Activated CD4-positive, CD25-positive, alpha-beta regulatory T cell treated with anti-CD3 and anti-CD28 coated beads, Interleukin-2, amount 50 U/mL, for 16 hours (primary cell): ENCODE results near the gene SOX3.

Experiments
- DNase-seq: peaks from one replicate; pipeline ENCODE4 v3.0.0-alpha.2; 2020; ENCODE audit warnings: low read depth, low spot score

Gene SOX3

GRCh38 chrX:140504371-140505324 is at the start of gene SOX3:
TSS of gene SOX3 (minus strand) at chrX:140505069. CDS start at chrX:140505060, 9 bp downstream.
- no peak for DNase-seq

DNA sequence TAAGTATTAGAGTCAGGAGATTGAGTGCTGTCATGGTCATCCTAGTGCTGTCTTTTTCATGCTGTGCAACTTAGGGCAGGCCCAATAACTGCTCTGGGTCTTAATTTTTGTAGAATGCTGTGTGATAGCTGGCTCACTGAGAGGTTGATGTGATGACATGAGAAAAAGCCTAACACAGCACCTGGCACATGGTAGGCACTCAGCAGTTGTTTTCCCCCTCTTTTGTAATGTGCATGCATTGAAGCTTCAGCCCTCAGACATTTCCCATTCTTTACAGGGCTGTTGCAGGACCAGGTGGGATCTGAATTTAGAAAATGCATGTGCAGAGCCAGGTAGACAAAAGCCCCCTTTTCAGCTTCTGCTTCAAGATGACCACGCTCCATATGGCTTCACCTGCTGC is 44.1 kb upstream of the SOX3 start:
- no peak for DNase-seq

DNA sequence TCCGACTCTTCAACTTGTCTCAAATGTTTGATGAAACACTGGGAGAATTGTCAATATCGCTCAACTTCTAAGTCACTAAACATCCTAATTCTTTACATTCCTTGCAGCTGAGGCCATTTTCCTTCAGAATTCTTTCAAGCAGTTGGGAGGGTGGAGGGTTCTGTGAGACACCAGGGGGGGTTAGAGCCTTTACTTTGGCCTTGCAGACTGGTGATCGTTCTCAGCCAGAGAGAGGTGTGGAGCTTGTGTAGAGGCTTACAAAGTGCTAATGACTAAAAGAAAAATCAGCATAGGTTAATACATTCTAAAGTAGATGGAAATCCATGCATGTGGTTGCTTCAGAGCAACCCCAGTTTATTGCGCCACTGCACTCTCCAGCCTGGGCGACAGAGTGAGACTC is 21.3 kb upstream of the SOX3 start:
- no peak for DNase-seq

GRCh38 chrX:140525448-140525847 is 20.6 kb upstream of the SOX3 start:
- DNase-seq = no peak

- no peak for DNase-seq
Measured at GRCh38 chrX:140524556-140524955, 19.7 kb upstream of the SOX3 start.

GRCh38 chrX:140521393-140521792 is 16.5 kb upstream of the SOX3 start:
- no peak for DNase-seq

DNA sequence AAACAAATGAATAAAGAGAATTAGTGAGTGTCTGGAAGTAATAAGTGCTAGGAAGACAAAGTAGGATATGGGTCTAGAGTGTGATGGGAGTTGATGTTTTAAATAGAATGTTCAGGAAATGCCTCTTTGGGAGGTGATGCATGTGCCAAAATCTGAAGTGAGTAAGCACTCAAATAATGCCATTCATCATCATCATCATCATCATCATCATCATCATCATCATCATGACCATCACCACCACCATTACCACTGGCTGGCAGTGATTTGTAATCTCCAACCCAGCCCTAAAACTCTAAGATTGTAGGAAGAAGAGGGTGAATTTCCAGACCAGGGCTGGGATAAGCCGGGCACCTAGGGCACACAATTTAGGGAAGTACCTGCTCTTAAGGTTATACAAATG is 9.7 kb upstream of the SOX3 start:
- DNase-seq = no peak

DNA sequence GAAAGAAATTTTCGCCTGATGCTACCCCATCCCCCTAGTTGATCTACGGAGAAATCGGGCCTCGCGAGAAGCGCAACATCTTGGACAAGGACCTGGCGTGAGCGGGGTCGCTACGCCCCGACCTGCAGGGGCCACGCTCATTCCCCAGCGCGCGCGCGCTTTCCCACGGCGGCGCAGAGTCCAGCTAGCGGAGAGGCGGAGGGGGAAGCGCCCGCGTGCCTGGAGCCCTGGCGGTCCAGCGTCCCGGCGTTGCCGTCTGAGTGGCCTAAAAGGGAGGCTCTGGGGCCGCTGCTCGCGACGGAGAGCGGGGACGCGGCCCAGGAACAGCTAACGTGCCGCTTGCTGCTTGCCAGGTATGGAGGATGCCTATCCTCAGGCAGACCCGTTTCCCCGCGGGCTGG is 6.0 kb upstream of the SOX3 start:
- no peak for DNase-seq

DNA sequence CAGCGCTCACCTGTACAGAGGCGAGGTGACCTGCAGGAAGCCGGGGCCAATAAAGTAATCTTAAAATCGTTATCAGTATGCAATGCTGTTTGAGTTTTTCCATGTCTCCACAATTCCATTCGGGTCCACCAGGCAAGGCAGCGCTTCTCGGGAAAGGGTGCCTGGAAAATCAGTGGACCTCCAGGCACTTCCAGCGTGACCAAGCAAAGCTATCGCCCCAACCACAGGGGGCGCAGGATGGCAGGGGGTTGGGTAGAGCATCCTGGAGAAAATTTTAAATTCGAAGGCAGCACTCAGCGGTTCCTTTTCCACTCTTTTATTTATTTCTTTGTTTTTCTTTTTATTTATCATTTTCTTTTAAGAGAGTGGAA is 5.4 kb upstream of the SOX3 start:
- no peak for DNase-seq

DNA sequence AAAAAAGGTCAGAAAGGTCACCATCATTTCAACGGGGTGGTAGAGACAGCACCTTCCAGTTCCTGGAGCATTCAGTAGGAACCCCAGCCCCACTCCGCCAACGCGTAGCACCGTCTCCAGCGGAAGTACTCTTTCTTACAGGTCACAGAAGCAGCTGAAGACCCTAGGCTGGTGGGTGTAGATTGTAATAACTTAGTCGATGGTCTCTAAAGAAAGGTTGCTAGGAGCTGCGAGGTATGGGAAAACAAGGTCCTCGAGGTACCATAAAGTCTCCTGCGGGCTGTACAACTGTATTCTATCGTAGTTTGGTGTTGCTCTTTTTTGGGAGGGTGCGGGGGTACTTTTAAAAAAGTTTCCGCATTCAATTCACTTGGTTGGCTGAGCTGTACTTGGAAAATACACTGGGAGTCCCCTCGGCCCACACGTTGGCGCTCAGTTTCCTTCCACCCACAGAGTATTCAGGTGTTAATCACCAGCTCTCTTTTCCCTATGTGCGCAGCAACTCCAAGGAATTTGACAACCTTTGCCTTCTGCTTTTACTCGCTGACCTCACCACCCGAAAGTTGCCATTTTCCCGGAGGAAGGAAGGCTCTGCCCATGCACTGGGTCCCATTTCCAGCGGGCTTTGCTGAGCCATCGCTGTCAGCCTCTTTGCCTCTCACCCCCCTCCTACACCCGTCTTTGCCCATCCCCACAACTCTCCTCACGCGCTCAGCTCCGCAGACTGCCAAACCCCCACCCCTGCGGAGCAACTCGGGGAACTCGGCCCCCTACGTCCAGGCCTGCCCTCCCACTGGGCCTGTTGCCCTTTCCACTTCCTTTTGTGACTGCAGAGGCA is 4.8 kb upstream of the SOX3 start:
- no peak for DNase-seq

DNA sequence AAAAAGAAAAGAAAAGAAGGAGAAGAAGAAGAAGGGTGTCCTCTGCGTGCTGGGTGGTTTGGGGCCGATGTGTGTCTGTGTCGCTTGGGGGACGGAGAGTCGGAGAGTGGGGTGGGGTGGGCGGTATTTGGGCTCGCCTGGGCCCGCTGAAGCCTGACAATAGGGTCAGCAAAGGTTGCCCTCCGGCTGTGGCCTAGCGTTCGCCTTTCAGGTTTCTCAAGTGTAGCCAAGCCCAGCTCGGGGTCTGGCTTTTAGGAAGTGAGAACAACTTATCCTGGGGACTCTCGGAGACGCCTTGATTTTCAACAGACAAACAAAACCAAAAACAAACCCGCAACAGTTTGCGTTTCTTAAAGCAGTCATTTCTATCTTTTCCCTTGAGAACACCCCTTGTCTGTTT is 4.1 kb upstream of the SOX3 start:
- DNase-seq = no peak

- no peak for DNase-seq
Measured at GRCh38 chrX:140507982-140508305, 3.1 kb upstream of the SOX3 start.

DNA sequence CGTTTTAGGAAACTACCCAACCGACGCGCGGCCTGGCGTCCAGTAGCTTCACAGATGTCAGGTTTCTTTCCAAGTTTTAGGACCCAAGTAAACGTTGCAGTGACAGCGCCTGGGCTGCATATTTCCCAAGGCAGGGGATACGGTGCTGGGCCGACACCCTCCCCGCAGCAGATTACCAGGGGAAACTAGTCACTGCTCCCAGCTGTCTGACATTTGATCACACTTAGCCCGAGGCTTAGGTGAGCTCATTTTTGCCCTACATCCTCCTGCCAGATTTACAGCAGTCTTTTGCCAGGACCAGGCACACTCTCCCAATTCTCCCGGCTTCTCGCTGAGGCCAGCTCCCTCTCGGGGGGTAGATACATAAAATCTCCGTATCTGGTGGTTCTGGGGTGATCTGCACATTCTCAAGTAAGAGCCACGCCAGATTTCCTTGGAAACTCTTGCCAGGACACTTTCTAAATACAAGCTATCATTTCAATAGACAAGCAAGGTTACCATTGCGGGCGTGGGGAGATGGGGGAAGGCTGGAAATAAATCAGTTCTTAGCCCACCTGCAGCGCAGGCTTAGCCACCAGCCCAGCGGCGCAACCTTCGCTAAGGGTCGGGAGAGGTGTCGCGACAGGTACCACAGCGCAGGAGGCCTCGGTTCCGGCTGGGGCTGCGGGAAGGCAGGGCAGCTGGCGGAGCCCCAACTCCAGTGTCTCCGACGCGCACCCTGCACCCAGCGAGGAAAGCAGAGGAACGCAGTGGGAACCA is 2.5 kb upstream of the SOX3 start:
- DNase-seq = no peak

DNA sequence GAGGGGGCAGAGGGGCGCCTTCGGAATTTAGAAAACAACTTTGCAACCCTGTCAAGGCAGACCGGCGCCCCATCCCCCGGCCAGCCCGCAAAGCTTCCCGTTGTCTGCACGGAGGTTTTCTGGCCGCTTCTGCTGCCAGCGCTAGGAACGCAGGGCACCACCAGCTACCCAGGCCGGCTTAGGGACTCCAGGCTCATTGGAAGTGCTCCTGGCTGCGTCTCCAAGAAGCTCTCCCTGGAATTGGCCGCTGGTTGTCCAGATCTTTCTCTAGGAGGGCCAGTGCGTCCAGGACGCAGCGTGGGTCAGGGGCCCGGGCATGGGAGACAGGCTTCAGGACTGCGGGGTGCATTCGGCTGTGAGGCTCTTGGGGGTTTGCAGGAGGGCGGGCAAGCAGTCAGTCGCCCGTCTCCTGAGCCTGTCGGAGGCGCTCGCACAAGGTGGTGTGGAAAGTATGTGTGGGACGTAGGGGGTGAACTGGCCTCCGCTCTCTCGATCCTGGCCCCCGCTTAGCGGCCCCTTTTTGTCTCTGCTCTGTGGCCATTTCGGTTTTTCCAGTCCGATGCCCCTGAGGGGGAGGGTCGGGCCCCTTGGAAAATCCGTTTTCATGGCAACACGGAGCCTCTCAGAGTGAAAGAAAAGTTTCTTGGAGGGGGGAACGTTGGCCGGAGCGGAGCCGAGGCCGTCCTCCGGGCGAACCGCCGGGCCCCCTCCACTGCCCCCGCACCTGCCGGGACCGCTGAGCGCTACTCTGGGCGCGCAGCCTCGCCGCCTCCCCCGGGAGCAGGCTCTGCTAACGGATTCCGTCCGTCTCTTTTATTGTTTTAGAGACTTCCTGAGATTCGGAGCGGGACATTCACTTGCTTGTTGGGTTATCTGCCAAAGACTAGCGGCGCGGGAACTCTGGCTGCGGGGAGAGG is 810 bp upstream of the SOX3 start:
- DNase-seq = no peak

- no peak for DNase-seq
Measured at GRCh38 chrX:140503714-140504351, 1.0 kb downstream of the SOX3 start.

DNA sequence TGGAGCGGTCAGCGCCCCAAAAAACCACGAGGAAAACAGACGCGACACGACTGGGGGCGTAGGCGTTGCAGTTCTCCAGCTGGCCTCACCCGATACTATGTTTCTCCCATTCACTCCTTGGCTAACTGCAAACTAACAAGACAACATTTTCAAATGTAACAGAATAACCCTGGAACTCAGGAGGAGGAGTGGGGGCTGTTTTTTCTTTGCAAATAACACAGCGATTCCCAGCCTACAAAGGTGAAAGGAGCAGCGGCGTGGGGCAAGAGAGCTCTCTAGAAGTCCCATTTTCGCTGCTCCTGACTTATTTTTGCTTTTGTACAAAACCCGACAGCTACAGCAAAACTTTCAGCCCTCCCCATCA is 1.6 kb downstream of the SOX3 start:
- DNase-seq = no peak

GRCh38 chrX:140502491-140503237 is 2.2 kb downstream of the SOX3 start:
- no peak for DNase-seq

GRCh38 chrX:140501940-140502468 is 2.9 kb downstream of the SOX3 start:
- DNase-seq = no peak

- DNase-seq = no peak
Measured at GRCh38 chrX:140501321-140501720, 3.5 kb downstream of the SOX3 start.

DNA sequence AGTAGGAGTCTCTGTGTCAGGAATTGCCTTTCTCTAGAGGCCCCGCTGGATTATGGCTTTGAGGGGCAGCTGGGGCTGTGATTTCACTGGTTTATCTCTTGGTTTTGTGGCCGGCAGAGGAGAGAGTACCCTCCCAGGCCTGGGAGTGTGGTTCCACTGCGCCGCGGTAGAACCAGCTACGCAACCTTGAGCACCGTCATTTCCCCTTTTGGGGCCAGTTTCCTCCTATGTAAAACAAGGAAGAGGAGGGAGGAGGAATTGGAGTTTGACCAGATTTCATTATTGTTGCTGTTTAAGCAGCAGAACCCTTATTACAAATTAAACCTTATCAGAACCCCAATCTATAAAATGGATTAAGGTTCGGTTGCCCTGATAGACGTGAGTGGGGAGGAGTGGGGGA is 4.4 kb downstream of the SOX3 start:
- DNase-seq = no peak
